Activated T-cell treated with anti-CD3 and anti-CD28 coated beads, Interleukin-2, amount 50 U/mL, for 1 hour (primary cell): ENCODE measurements around the gene SLC36A4.
"Not testable (repeated sequence)": the region's sequence is repeated elsewhere in the genome, so short reads cannot be mapped to it uniquely, and the experiment has no call there.

ENCODE experiments used
- DNase-seq: peaks from one replicate; pipeline ENCODE4 v3.0.0-alpha.2; 2020

SLC36A4 gene

GRCh38 chr11:93117565-93117964 lies 80.2 kb downstream of the SLC36A4 start:
- no peak for DNase-seq

- no peak for DNase-seq
These were observed 81.0 kb downstream of the SLC36A4 start for GRCh38 chr11:93116641-93117441.

- no peak for DNase-seq
These were observed 83.5 kb downstream of the SLC36A4 start for GRCh38 chr11:93114304-93114703.

- DNase-seq, result no peak
These were observed 84.0 kb downstream of the SLC36A4 start for GRCh38 chr11:93113824-93114223.

- not testable (repeated sequence) for DNase-seq
These were observed 86.6 kb downstream of the SLC36A4 start for GRCh38 chr11:93111147-93111546.

- no peak for DNase-seq
These were observed 97.6 kb downstream of the SLC36A4 start for GRCh38 chr11:93100211-93100610.

GRCh38 chr11:93099806-93100205 lies 98.0 kb downstream of the SLC36A4 start:
- no peak for DNase-seq
